Prostate gland (tissue), 2 donors: ENCODE measurements around the gene CNTN4.

ENCODE experiments used
- CTCF ChIP-seq, 4 experiments: fragments of 200-600 bp in 2 of 4; fragments of 450-650 bp in 2 of 4; sonication (generic) in 2 of 4; IDR thresholded peaks; 1 replicate in 3 of 4; 2 replicates in 1 of 4; pipeline ENCODE4 v1.5.1; 2016 to 2019; ENCODE audit warnings: antibody characterized with exemption in 4 of 4, mild to moderate bottlenecking in 2 of 4, moderate library complexity in 2 of 4
- POLR2A ChIP-seq: fragments of 450-650 bp; IDR thresholded peaks from one replicate; pipeline ENCODE4 v1.6.1; 2016; ENCODE audit warnings: antibody characterized with exemption, mild to moderate bottlenecking

- TF ChIP-seq CTCF (IDR thresholded peaks at IDR 0.05) (no peak), POLR2A (no peak)
Observed at GRCh38 chr3:2915826-2916225, 817.2 kb downstream of the CNTN4 start.
